ENCODE measurements around the gene SLC25A21.
"Not testable (repeated sequence)": the region's sequence is repeated elsewhere in the genome, so short reads cannot be mapped to it uniquely, and the experiment has no call there.

Gene SLC25A21

DNA sequence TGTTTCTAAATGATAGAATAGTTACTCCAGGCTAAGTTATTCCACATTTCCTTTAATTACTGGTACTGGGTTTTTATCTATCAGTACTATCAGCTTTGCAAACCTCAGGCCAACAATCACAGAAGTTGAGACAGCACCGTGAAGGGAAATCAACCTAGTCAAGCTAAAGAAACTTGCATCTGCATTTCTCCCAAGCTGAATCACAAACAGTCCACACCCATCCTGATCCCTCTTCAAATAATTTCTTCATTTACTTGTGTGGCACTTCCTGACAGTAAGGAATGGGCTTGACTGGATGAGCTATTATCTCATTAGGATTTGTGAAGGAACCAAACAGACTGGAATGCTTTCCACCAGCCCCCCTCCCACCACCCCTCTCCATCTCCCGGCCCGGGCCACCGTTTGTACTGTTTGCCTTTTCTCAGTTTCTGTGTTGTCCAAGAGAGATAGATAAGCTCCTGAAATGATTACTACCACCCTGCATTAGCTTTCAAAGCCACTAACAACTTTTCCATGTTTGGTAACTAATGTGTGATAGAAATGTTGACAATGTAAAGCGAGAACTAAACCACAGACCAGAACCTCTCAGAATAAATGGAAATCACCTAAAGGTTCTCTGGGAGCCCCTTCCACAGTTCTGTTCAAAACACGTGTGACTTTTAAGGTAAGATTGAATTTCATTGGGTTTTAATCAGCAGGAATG, 236.3 kb downstream of the SLC25A21 start:
- no peak for DNase-seq

DNA sequence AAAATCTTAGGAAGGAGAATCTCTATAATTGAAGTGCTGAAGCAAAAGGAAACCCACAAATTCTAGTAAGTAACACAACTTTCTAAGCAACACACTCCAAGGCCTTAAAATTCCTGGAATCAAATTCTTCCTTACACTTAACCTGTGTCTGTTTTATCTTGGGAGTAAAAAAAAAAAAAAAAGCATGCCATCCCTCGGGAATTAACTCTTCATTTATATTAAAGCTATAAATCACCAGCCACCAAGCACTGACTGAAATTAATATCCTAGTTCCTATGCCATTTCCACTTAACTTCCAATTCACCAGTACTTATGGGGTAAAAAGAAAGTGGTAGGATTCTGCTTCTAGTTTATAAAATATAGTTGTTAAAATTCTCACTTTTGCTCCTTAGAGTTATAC, 238.1 kb downstream of the SLC25A21 start:
- no peak for DNase-seq

DNA sequence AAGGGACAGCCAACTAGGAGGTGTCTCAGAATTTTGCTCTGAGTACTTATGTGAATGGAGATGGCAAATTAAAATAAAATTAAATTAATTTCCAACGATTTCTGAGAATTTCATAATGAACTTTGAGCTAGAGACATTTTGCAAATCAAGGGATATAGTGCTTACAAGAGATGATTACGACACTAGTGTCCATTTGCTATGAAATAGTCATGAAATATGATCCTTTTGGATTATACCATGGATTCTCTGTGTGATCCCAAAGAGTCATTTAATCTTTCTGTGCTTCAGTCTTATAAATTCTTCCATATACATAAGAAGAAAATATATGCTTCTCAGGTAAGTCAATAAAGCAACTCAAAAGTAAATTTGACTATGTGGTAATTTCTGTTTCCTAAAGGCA, 240.6 kb downstream of the SLC25A21 start:
- DNase-seq, result no peak

- DNase-seq, result no peak
These were observed 244.0 kb downstream of the SLC25A21 start for GRCh38 chr14:36928432-36928831.

- DNase-seq, result no peak
These were observed 247.3 kb downstream of the SLC25A21 start for GRCh38 chr14:36925094-36925493.

GRCh38 chr14:36916668-36917067, 255.7 kb downstream of the SLC25A21 start:
- no peak for DNase-seq

GRCh38 chr14:36915081-36915480, 257.3 kb downstream of the SLC25A21 start:
- DNase-seq, result no peak

DNA sequence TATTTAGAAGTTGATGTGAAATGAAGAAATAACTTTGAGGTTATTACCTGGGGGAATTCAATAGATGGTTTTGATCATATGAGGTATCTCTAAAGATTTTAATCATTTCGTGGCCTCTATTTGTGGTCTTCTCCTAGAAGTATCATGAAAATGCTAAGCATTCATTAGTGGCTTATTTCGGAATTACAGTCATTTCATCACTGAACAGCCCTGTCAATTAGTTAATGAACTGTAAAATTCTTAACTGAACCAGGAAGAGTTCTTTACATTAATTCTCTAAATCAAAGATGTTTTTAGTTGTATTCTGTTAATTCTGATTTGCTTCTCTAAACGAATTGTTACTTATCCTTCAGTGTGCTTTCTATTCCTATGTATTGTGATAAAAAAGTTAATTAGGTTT, 261.8 kb downstream of the SLC25A21 start:
- no peak for DNase-seq

- DNase-seq, result no peak
These were observed 267.0 kb downstream of the SLC25A21 start for GRCh38 chr14:36905272-36905888.

DNA sequence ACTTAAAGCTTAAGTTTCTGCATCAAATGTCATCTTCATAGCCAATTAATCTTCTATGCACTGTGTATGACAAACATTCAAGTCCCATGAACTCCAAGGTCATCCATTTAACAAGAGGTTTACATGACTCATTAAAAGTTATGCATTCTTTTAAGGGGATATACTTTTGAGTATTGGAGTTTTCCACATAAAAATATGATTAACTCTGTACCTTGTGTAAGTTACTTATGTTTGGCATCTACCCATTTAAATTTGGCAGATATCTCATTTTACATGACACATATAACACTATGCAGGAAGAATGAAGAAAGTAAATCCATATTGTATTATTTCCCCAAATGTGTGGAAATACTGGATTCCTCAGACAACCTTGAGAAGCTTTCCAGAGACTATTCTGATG, 270.5 kb downstream of the SLC25A21 start:
- no peak for DNase-seq

DNA sequence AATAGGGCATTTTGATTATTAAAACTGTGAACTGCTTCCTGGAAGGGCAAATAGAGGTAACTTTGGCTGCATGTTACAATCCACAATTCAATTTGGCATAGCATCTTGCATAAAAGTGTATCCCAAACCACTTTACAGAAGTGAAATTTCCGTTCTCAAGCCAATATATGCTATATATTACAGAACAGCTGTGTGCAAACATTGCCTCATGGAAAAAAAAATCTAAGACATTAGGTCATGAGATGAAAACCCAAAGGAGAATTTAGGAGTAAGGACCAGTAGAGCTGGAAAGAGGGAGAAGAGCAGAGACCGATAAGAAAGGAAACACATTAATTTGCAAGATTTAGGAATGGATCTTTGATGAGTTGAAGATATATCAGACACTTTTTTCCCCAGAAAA, 271.6 kb downstream of the SLC25A21 start:
- DNase-seq, result no peak

DNA sequence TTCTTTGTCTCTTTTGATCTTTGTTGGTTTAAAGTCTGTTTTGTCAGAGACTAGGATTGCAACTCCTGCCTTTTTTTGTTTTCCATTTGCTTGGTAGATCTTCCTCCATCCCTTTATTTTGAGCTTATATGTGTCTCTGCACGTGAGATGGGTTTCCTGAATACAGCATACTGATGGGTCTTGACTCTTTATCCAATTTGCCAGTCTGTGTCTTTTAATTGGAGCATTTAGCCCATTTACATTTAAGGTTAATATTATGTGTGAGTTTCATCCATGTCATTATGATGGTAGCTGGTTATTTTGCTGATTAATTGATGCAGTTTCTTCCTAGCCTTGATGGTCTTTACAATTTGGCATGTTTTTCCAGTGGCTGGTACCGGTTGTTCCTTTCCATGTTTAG, 276.1 kb downstream of the SLC25A21 start:
- DNase-seq, result not testable (repeated sequence)

GRCh38 chr14:36884049-36884448, 288.4 kb downstream of the SLC25A21 start:
- DNase-seq, result no peak

DNA sequence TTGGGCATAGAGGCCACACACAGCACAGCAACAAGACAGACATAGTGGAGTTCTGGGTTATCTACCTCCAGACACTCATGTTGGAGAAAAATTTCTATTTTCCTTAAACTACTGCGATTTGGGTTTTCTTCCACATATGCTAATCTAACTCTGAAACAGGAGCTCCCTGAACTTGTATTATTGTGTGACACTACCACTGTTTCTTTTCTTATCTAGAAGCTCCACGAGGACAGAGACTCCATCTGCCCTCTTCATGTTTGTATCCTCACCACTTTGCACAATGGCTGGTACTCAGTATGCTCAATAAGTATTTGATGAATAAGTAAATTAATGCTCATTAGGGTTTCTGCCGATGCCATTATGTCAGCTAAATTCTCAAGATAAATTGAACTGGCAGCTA, 292.1 kb downstream of the SLC25A21 start:
- no peak for DNase-seq

DNA sequence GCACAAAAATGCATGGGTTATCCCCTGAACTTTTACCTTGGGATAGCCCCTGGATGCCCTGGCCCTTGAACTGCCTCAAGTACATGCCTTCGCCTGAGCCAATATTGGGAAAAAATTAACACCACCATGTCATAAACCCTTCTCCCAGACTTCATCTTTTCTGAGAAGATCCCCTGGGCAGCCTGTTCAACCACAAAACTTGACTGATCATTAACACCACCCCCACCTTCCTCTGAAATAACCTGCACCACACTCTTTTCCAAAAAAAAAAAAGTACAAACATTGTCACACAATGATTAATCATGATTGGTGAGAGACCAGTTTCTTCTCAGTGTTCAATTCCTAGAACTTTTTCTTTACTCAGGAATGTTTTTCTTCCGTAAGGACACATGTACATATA, 292.8 kb downstream of the SLC25A21 start:
- no peak for DNase-seq

DNA sequence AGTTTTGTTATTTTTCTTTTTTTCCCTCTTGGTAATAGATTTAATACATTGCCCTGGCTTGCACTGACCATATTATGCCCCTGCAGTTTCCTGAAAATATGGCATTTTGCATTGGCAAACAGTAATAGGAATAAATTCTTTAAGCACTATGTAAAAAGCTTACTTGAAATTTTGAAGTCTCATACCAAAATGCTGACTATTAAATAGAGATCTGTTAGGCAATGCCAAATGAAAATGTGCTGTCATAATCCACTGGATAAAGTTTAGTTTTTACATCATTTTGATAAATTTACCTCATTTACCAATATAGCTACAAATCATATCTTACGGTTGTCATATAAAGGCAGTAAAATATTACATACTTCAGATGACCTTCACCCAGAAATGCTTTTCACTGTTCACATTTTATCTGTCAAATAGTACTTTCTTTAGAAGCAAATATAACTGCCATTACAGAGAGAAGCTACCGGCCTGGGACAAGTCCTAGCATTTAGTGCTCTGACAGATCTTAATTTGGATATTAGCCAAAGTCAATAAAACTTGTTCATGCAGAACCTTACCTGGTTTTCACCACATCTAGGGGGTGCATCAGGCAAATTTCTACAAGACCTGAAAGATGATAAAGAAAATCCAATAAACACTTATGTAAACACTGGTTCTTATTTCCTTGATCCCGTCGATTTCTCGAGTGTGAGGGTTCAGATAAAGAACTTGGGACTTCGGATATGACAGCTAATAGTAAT, 297.8 kb downstream of the SLC25A21 start:
- no peak for DNase-seq

DNA sequence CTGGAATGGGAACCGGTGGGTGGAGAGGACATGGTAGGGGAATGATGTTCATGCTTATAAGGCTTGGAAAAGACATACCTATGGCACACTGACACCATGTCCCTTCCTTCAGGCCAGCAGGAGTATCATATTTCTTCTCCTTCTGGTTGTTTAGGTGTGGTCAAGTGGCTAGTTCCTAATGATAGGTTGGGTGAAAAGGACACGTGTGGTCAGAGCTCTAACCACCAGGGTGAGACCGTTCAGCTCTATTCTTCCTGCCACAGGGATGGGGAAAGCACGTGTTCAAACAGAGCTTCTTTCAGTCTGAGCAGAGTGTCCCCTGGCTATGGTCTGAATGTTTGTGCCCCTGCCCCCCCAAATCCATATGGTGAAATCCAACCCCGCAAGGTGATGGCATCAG, 301.6 kb downstream of the SLC25A21 start:
- DNase-seq, result no peak

- no peak for DNase-seq
These were observed 303.3 kb downstream of the SLC25A21 start for GRCh38 chr14:36869125-36869524.

- no peak for DNase-seq
These were observed 305.5 kb downstream of the SLC25A21 start for GRCh38 chr14:36866867-36867266.

DNA sequence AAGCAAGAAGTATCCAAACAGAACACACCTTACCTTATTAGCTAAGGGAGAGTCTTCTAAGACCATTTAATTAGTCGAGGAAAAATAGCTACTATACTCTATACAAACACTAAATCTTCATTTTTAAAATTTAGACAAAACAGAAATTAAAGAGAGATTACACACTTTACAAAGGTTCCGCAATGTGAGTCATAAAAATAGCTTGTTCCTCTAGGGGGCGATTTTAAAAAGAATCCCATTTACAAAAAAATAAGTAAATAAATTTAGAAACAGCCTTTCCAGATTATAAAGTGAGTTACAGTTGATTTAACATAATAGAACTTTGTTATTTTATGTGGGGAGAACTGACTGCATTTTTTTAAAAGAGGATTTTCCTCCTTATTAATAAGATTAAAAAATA, 309.1 kb downstream of the SLC25A21 start:
- DNase-seq, result no peak

DNA sequence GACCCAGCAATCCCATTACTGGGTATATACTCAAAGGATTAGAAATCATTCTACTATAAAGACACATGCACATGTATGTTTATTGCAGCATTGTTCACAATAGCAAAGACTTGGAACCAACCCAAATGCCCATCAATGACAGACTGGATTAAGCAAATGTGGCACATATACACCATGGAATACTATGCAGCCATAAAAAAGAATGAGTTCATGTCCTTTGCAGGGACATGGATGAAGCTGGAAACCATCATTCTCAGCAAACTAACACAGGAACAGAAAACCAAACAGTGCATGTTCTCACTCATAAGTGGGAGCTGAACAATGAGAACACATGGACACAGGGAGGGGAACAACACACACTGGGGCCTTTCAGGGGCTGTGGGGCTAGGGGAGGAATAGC, 310.2 kb downstream of the SLC25A21 start:
- DNase-seq, result not testable (repeated sequence)

DNA sequence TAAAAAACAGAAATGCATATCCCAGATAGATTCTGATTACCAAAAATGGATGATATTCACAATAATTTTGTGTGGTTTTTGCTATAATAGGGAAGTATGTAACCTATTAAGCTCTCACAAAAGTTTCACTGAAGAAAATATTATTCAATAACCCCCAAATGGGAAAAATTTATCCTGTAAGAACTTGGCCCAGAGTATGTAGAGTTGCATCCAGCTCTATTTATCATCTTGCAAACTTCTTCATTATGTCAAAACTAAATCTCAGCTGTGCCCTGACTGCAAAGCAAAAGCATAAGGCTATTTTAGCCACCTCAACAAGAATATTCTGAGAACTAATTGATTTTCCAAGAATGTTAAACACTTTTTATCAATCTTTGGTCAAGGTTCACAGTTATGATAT, 311.6 kb downstream of the SLC25A21 start:
- DNase-seq, result no peak

- DNase-seq, result no peak
These were observed 313.3 kb downstream of the SLC25A21 start for GRCh38 chr14:36859119-36859518.

DNA sequence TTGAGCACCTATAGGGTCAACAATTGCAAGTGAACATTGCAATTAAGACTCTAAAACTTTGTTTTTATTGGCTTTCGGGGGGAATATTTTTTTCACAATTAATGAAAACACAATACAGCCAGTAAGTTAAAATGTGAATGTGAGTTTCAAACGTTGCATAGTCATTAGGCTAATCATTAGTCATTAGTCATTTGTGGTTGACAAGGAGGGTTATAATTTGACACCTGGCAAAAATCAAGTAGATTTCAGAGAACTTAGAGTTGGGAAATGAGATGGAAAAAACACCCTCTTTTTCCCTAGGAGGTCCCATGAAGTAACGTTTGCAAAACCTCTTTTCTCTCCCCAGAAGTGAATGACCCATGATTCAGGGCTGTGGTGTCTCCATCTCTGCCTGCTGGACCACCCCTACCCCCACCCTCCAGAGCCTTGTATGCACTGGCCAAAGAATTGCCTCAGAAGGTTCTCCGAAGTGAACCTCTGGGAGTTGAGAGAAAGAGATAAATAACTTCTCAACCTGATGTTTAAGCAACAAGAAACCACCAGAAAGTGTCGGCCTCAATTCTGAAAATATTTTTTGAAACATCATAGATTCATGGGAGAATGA, 314.5 kb downstream of the SLC25A21 start:
- no peak for DNase-seq
